Activated CD4-positive, CD25-positive, alpha-beta regulatory T cell treated with anti-CD3 and anti-CD28 coated beads, Interleukin-2, amount 50 U/mL, for 24 hours (primary cell): Measurements from ENCODE around the gene NDUFS5.
A peak's percentile ranks its signal among the peaks of the same experiment; 100 is the strongest.
"Not testable (repeated sequence)": the region's sequence is repeated elsewhere in the genome, so short reads cannot be mapped to it uniquely, and the experiment has no call there.

ENCODE experiments used
- ATAC-seq, 2 donors: fragments of 150-1000 bp; cut with Tn5 transposase; one replicate each; pipeline ENCODE4 v1.10.0; 2021; ENCODE audit warnings: mild to moderate bottlenecking in 1 of 2, moderate library complexity in 1 of 2

The NDUFS5 gene

DNA sequence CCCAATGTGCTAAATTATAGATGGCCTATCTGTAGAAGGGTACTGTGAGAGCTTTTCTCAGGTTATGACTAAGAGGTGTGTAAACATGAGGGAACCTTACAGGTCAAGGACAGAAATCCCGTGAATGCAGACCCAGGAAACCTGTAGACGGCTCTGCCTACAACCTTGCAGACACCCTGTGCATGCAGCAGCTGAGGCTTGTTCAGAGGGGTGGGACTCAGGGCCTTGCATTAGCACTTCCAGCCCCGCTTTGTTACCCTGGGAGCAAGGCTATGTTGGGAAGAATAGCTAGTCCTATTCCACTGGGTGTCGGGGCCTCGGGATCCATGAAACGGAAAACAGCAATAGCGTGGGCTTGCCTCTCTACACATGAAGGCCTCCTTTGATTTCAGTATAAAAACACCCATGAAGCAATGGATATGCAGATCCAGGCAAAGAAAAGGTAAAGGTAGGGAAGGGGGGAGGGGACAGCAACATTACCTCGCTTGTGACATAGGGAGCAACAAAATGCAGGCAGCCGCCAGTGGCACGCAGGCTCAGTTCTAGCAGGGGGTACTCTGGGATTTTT, 9.5 kb upstream of the NDUFS5 start:
- no peak for ATAC-seq

DNA sequence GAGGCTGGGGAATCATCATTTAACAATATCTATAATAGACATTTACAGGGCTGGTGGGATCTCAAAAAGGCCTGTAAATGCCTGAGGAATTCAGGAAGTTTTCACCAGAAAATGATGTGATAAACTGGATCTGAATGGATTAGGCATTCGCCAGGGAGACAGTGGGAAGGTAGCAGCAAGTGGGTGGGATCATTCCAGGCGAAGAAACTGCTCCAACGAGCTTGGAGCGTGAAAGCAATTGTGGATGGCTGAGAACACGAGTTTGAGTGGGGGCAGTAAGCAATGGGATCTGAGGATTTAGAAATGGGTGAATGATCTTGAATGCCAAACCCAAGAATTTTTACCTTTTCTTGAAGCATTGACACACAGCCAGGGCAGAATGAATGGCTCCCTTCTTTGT, 8.9 kb upstream of the NDUFS5 start:
- ATAC-seq: no peak

DNA sequence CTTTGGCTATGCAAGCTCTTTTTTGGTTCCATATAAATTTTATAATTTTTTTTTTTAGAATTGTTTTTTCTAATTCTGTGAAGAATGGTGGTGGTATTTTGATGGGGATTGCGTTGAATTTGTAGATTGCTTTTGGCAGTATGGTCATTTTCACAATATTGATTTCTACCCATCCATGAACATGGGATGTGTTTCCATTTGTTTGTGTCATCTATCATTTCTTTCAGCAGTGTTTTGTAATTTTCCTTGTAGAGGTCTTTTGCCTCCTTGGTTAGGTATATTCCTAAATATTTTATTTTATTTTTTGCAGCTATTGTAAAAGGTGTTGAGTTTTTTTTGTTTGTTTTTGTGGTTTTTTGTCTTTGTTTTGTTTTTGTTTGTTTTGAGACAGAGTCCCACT, 5.7 kb upstream of the NDUFS5 start:
- ATAC-seq: not testable (repeated sequence)

DNA sequence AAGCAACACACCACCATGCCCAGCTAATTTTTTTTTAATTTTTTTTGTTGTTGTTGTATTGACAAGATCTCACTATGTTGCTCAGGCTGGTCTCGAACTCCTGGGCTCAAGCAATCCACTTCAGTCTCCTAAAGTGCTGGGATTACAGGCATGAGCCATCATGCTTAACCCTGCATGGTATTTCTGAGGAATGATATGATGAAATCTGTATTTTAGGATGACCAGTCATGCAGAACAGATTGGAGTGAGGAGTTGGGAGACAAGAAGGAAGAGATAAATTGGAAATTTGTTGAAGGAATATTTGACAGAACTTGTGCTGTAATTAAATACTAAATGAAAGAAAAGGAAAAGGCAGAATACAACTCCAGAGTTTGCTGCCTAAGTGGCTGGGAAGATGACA, 4.7 kb upstream of the NDUFS5 start:
- ATAC-seq: no peak

DNA sequence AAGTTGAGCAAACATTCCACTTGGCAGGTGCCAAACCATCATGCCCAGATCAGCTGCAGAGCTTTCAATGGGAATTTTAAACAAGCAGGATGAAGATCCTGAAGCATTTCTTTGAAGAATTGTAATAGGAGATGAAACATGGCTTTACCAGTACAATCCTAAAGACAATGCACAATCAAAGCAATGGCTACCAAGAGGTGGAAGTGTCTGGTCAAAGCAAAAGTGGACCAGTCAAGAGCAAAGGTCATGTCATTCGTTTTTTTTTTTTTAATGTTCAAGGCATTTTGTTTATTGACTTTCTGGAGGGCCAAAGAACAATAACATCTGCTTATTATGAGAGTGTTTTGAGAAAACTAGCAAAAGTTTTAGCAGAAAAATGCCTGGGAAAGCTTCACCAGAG, 3.0 kb upstream of the NDUFS5 start:
- no peak for ATAC-seq

DNA sequence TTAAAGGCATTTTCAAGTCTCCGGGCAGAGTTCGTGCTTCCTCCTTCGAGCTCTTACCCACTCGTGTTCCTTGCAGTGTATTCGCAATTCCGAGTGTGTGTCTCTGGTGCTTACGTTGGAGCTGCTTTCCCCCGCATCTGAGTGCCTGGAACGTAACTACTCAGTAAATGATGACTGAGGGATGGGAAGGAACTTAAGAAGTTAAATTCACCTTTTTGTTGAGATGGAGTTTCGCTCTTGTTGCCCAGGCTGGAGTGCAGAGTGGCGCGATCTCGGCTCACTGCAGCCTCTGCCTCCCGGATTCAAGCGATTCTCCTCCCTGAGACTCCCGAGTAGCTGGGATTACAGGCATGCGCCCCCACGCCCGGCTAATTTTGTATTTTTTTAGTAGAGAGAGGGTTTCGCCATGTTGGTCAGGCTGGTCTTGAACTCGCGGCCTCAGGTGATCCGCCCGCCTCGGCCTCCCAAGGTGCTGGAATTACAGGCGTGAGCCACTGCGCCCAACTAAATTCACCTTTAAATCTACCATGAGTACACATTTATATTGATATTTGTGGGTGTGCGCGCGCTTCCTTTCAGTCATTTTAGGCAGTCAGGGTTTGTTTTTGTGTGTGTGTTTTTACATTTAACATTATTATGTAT, 837 bp downstream of the NDUFS5 start:
- peak in 1 of 2 donors; percentile 11 for ATAC-seq

DNA sequence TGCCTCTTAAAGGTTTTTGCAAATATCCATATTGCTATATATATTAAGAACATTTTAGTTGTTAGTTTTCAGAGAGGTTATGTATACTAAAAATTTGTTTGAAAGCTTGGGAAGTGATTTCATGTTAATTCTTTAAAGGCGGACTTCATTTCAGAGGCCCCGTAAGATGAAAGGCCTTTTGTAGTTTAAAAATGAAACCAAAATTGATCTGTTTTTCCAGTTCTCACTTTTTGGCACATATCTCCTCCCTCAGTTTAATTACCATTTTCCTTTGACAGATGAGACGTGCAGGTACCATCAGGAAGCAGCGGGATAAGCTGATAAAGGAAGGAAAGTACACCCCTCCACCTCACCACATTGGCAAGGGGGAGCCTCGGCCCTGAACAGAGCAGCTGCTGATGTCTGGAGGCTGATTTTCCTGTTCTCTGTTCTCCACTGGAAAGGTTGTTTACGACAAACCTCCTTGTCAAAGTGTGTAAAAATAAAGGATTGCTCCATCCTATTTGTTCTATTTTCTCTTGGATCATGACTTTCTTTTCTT, 8.0 kb downstream of the NDUFS5 start:
- ATAC-seq: no peak

DNA sequence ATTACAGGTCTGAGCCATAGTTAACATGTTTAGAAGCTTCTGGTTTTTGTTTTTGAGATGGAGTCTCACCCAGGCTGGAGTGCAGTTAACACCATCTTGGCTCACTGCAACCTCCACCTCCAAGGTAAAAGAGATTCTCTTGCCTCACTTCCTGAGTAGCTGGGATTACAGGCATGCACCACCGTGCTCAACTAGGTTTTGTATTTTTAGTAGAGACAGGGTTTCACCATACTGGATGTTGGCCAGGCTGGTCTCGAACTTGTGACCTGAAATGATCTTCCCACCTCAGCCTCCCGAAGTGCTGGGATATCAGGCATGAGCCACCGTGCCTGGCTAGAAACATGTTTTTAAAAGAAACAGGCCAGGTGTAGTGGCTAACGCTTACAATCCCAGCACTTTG, 10.5 kb downstream of the NDUFS5 start:
- no peak for ATAC-seq

DNA sequence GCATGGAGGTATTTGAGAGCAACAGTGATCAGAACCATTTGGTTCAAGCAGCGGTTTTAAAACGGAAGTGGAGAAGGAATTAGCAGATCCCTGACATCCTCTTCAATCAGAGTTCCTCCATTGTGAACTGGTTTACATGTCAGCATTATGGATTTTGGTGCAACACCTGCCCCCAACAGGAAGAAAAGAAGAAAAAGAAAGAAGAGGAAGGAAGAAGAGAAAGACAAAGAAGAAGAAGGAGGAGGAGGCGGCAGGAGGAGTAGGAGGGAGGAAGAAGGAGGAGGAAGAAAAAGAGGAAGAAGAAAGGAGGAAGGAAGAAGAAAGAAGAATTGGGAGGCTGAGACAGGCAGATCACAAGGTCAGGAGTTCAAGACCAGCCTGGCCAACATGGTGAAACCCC, 17.4 kb downstream of the NDUFS5 start:
- no peak for ATAC-seq

DNA sequence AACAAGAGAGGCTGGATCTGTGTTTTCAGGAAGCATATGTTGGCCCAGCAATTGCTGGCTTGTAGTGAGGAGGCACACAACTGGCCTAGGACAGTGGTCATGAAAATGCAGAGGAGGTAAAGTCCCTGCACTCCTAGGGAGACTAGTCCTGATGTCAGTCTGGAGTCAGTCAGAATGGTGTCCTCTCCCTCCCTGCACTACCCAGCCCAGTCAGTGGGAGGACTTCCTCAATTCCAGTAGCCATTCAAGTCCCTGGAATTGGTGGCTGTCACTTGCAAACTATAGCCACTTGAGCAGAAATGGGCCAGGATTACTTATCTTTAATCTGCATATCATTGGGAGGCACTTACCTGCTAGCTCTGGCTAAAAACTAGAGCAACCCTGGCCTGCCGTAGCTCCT, 18.6 kb downstream of the NDUFS5 start:
- ATAC-seq: no peak

DNA sequence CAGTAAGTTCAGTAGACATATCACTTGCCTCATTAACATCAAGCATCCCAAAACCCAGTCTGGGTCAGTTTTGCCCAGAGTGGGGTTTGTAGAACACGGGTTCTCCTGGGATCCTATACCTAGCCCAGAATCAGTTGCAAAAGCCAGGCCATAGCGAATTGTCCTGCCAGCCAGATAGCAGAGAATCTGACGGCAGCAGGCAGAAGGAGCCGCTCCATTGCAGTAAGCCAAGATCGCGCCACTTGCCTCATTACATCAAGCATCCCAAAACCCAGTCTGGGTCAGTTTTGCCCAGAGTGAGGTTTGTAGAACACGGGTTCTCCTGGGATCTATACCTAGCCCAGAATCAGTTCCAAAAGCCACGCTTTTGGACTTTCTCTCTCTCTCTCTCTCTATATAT, 19.1 kb downstream of the NDUFS5 start:
- no peak for ATAC-seq

DNA sequence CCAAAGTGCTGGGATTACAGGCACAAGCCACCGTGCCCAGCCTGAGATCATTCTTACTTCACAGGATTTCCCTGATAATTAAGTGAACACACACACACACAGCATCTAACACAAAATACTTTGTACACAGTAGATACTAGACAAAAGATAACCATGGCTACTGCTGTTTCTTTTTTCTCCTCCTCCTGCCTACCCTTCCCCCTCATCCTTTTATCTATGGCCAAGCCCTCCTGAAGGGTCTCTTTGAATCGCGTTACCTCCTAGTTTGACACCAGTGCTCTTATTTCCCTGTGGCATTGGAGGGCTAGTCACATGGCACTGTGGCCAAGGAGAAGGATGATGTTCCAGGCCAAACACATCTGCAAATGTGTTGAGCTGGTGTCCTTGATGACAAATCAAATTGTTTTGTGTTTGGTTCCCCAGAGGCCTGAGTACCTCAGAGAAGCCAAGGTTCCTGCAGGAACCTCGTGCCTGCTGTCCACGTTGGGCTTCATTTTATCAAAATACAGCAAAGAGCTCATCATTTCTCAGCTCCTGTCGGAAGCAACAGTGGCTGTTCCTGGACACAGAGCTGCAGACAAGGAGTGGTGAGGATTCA, 20.6 kb downstream of the NDUFS5 start:
- ATAC-seq: no peak

DNA sequence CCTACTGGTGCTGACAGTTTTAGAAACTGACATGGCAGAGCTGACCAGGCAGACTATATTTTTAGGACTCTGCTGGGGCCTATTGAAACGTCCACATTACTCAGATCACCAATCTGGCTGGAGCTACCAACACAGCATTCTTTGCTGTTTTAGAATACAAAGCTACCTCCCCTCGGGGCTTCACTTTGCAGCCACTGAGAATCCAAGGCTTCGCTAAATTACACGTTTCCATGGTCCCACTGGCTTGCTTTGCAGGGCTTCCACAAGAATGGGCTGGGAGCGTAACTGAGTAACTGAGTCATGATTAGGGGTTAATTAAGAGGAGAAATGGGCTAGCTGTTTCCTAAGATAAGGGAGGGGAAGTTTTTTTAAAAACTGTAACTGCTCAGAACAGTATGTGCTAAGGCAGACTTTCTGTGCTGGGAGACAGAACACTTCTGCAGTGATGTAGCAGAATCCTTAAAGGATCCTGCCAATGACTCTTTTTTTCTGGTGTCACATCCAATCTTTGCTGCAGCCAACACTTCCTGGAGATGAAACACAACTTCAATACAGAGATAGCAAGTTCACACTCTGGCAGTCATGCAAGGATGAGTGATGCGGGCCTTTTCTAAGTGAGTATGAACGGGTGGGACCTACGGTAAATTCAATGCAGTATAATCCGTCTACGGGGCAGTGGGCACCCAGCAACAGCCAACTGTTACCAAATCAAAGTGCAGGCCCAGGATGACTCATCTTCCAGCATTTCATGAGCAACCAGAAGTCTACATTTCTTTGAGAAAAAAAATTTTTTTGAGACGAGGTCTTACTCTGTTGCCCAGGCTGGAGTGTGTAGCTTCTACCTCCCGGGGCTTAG, 21.5 kb downstream of the NDUFS5 start:
- ATAC-seq: peak in 1 of 2 donors; percentile 20

DNA sequence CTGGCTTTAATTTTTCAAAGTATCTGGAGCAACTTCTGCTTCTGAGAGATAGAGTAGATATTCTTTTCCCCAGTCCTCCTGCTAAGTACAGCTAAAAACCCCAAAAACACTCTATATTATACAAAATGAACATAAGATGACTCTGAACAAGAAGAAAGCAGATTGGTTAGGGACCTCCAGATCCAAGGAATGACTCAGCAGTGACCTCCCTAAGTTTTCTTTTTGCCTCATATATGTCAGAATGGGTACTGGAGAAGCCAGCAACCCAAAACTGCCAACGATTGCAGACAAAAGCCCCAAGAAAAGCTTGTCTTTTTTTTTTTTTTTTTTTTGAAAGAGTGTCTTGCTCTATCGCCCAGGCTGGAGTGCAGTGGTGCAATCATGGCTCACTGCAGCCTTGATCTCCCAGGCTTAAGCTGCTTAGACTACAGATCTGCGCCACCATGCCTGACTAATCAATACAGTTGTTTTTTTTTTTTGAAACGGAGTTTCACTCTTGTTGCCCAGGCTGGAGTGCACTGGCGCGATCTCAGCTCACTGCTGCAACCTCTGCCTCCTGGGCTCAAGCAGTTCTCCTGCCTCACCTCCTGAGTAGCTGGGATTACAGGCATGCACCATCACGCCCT, 22.7 kb downstream of the NDUFS5 start:
- ATAC-seq: no peak

DNA sequence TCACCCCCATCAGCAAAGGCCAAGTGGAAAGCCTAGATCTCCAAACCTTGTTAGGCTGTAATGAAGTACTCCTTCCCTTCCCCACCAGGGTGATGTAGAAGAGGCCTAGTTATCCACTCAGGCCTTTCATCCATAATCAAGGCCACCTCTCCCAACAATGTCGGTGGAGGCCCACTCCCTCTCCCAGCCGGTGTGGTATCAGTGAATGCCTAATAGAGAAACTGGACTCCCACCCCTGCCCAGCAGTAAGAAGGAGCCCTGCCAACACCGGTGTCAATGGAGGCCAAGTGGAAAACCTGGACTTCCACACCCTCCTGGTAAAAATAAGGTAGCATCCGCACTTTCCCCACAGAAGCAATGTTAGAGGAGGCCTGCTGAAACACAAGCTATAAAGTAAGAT, 23.9 kb downstream of the NDUFS5 start:
- no peak for ATAC-seq

DNA sequence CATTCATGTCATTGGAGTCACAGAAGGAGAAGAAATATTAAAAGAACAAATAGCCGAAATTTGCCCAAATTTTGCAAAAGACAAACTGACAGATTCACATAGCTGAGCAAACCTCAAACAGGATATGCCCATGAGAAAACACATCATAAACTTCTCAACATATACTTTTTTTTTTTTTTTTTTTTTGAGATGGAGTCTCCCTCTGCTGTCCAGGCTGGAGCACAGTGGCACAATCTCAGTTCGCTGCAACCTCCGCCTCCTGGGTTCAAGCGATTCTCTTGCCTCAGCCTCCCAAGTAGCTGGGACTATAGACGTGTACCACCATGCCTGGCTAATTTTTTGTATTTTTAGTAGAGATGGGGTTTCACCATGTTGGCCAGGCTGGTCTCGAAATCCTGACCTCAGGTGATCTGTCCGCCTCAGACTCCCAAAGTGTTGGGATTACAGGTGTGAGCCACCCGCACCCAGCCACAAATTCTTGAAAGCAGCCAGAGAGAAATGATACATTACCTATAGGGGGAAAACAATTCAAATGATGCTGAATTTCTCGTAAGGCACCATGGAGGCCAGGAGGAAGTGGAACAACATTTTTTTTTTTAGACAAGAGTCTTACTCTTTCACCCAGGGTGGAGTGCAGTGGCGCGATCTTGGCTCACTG, 25.2 kb downstream of the NDUFS5 start:
- ATAC-seq: not testable (repeated sequence)

DNA sequence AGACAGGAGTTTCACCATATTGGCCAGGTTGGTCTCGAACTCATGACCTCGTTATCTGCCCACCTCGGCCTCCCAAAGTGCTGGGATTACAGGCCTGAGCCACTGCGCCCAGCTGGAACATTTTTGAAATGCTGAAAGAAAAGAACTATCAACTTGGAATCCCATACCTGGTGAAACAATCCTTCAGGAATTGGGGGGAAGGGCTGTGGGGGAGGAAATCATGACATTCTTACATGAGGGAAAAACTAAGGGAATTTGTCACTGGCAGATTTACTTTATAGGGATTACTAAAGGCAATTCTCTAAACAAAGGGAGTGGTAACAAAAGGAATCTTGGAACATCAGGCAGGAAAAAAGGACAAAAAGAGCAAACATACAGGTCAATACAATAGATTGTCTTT, 25.8 kb downstream of the NDUFS5 start:
- no peak for ATAC-seq

DNA sequence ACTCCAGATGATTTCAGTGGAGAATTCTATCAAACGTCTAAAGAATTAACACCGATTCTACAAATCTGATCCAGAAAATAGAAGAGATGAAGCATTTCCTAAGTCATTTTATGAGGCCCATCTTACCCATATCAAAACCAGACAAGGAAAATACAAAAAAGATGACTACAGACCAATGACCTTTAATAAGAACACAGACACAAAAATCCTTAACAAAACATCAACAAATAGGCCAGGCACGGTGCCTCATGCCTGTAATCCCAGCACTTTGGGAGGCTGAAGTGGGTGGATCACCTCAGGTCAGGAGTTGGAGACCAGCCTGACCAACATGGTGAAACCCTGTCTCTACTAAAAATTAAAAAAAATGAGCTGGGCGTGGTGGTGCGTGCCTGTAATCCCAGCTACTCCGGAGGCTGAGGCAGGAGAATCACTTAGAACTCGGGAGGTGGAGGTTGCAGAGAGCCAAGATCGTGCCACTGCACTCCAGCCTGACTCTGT, 29.1 kb downstream of the NDUFS5 start:
- ATAC-seq: not testable (repeated sequence)

DNA sequence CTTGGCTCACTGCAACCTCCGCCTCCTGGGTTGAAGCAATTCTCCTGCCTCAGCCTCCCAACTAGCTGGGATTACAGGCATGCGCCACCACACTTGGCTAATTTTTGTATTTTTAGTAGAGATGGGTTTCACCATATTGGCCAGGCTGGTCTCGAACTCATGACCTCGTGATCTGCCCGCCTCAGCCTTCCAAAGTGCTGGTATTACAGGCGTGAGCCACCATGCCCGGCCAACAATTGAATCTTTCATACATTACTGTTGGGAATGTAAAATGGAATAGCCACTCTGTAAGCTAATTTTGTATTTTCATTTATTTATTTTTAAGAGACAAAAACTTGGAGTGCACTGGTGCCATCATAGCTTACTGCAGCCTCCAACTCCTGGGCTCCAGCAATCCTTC, 35.4 kb downstream of the NDUFS5 start:
- not testable (repeated sequence) for ATAC-seq

DNA sequence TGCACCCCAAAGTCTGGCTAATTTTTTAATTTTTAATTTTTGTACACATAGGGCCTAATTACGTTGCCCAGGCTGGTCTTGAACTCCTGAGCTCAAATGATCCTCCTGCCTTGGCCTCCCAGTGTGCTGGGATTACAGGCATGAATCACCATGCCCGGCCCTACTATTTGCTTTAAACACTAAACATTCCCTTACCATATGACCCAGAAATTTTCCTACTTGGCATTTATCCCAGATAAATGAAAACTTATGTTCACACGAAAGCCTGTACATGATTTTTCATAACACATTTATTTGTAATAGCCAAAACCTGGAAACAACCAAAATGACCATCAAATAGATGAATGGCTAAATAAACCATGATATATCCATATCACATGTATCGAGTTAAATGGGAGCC, 35.8 kb downstream of the NDUFS5 start:
- ATAC-seq: no peak

DNA sequence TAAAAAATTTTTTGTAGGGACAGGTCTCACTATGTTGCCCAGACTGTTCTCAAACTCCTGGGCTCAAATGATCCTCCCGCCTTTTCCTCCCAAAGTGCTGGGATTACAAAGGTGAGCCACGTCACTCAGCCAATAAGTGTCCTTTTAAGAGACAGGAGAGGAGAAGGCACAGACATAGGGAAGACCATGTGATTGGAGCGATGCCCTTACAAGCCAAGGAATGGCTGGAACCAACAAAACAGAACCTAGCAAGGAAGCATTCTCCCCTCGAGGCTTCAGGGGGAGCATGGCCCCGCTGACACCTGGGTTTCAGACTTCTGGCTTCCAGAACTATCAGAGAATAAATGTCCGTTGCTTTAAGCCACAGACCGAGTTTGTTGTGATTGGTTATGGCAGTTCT, 37.0 kb downstream of the NDUFS5 start:
- no peak for ATAC-seq

DNA sequence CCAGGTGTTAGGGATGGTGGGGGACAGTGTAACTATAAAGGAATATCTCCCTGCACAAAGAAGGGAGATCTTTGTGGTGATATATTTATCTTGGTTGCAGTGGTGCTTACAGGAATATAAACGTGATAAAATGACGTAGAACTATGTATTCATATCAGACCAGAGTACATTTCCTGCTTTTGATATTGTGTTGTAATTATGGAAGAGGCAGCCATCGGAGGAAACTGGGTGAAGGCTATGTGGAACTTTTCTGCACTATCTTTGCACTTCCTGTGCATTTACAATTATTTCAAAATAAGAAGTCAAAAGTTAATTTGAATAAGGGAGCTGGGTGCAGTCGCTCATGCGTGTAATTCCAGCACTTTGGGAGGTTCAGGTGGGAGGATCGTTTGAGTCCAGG, 37.6 kb downstream of the NDUFS5 start:
- ATAC-seq: no peak
